ENCODE measurements around the gene PAX3. TPM values are rescaled to one million over a fixed set of nuclear protein-coding genes. Genes with fewer than 3 reads are reported as not detected.

PAX3 gene
- total and polyA plus RNA-seq, 2 of the 13 experiments (the other 11 are each of a cell fraction or from before 2014, with no cell fraction given): 0.07 TPM; not detected in 1

DNA sequence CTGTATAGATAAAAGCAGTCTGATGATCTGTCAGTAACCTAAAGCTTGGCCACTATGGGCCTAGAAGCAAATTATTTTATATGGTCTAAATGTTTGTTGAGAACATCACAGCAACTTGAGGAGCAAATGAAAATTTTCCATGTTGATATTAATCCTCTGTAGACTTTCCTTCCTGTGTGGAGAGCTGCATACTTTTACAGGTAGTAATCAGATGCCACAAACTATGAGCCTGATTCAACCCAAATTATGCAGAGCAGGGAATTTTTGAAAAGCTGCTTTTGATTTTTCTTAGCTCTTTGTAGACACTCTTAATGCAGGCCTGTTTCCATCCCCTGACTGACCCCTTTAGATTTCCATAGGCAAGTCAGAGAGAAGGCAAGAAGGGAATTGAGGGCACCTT lies 17.3 kb downstream of the PAX3 start:
- Histone ChIP-seq H3K27me3 (ENCODE audit: control insufficient read depth in 1 of 2, insufficient read depth in 2 of 2, low read length in 2 of 2) (peaks cover 0 to 11% of the 10 kb centered on the region in 2 experiments; a peak in 3 of 5 replicates), H3K9ac (ENCODE audit: insufficient read depth, low read depth, low read length) (no peak overlapping the region), H3K79me2 (ENCODE audit: insufficient read depth, low read length) (no peaks in the 10 kb centered on the region), H3K9me3 (ENCODE audit: low read length) (no peaks in the 10 kb centered on the region), H4K20me1 (ENCODE audit: insufficient read depth, low read length) (no peaks in the 10 kb centered on the region), H3K4me1 (ENCODE audit: insufficient read depth, low read length) (no peaks in the 10 kb centered on the region), H3K4me2 (ENCODE audit: low read depth, low read length) (no peak overlapping the region), H3K4me3 (replicated peaks in 1 of 3; ENCODE audit: insufficient read depth in 1 of 3, low read depth in 2 of 3, low read length in 3 of 3) (no peak overlapping the region), H2AFZ (ENCODE audit: low read length) (no peak overlapping the region), H3K36me3 (replicated peaks in 1 of 2; ENCODE audit: control insufficient read depth in 1 of 2, insufficient read depth in 2 of 2, low read length in 2 of 2) (no peaks in the 10 kb centered on the region), H3K27ac (ENCODE audit: extremely low read length, insufficient read depth, low read length) (no peak overlapping the region)
- FAIRE-seq (no peak), ATAC-seq (no peak), DNase-seq (ENCODE audit: low spot score) (no peak)
- in situ Hi-C loops (cut with HindIII; ENCODE audit: extremely low pct_ligation_motif_present, low pct_unique_long_range_greater_than_20kb) (no loop called here), intact Hi-C loops (cut with micrococcal nuclease; ENCODE audit: unreplicated experiment) (no loop called here)
- TF ChIP-seq ZNF430 (CRISPR knock-in tag; IDR thresholded peaks at IDR 0.05): no peak
- TF ChIP-seq, protein P1, sequence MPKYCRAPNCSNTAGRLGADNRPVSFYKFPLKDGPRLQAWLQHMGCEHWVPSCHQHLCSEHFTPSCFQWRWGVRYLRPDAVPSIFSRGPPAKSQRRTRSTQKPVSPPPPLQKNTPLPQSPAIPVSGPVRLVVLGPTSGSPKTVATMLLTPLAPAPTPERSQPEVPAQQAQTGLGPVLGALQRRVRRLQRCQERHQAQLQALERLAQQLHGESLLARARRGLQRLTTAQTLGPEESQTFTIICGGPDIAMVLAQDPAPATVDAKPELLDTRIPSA (CRISPR knock-in tag; IDR thresholded peaks at IDR 0.05; ENCODE audit: borderline replicate concordance): no peak
- TF ChIP-seq ATAD3A (CRISPR knock-in tag; IDR thresholded peaks at IDR 0.05): no peak
- no peak for TF ChIP-seq ZNF556 (CRISPR knock-in tag; IDR thresholded peaks at IDR 0.05; ENCODE audit: borderline replicate concordance)
- TF ChIP-seq, protein P2, sequence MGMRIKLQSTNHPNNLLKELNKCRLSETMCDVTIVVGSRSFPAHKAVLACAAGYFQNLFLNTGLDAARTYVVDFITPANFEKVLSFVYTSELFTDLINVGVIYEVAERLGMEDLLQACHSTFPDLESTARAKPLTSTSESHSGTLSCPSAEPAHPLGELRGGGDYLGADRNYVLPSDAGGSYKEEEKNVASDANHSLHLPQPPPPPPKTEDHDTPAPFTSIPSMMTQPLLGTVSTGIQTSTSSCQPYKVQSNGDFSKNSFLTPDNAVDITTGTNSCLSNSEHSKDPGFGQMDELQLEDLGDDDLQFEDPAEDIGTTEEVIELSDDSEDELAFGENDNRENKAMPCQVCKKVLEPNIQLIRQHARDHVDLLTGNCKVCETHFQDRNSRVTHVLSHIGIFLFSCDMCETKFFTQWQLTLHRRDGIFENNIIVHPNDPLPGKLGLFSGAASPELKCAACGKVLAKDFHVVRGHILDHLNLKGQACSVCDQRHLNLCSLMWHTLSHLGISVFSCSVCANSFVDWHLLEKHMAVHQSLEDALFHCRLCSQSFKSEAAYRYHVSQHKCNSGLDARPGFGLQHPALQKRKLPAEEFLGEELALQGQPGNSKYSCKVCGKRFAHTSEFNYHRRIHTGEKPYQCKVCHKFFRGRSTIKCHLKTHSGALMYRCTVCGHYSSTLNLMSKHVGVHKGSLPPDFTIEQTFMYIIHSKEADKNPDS (CRISPR knock-in tag; IDR thresholded peaks at IDR 0.05): no peak
- POLR2A ChIA-PET: no interaction called here
- BruUV-seq (replicated peaks): no TSS peak
- CTCF ChIA-PET (ENCODE audit: low intra/inter-chr PET ratio, low total read pairs): no interaction called here

DNA sequence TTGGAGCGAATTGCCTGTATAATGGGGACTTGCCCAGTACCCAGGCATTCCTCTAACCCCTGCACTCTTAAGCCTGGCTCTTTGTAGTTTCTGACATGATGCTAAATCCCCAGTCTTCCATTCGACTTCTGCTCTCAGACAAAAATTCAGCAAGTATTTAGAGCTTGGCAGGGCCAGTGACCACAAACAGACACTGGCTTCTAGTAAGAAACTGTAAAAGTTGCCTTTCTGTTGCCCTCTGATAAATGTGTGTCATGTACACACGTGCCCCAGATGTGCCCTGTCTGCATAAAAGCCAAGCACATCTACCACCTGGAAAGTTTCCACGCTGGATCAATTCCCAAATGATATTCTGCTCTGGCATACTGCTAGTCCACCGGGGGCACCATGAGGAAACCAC lies 18.0 kb downstream of the PAX3 start:
- no TSS peak for BruUV-seq (replicated peaks)
- Histone ChIP-seq H3K79me2 (ENCODE audit: insufficient read depth, low read length) (no peaks in the 10 kb centered on the region), H3K9me3 (ENCODE audit: low read length) (no peaks in the 10 kb centered on the region), H3K27me3 (ENCODE audit: control insufficient read depth in 1 of 2, insufficient read depth in 2 of 2, low read length in 2 of 2) (peaks cover 0 to 18% of the 10 kb centered on the region in 2 experiments; a peak in 3 of 5 replicates), H3K4me2 (ENCODE audit: low read depth, low read length) (no peak overlapping the region), H4K20me1 (ENCODE audit: insufficient read depth, low read length) (no peaks in the 10 kb centered on the region), H3K27ac (ENCODE audit: extremely low read length, insufficient read depth, low read length) (no peak overlapping the region), H3K4me3 (replicated peaks in 1 of 3; ENCODE audit: insufficient read depth in 1 of 3, low read depth in 2 of 3, low read length in 3 of 3) (no peak overlapping the region), H3K9ac (ENCODE audit: insufficient read depth, low read depth, low read length) (no peak overlapping the region), H3K36me3 (replicated peaks in 1 of 2; ENCODE audit: control insufficient read depth in 1 of 2, insufficient read depth in 2 of 2, low read length in 2 of 2) (no peaks in the 10 kb centered on the region), H2AFZ (ENCODE audit: low read length) (no peak overlapping the region), H3K4me1 (ENCODE audit: insufficient read depth, low read length) (no peaks in the 10 kb centered on the region)
- ChIA-PET POLR2A (no interaction called here), CTCF (ENCODE audit: low intra/inter-chr PET ratio, low total read pairs) (no interaction called here)
- ATAC-seq (no peak), DNase-seq (ENCODE audit: low spot score) (no peak), FAIRE-seq (no peak)
- intact Hi-C loops (cut with micrococcal nuclease; ENCODE audit: unreplicated experiment) (no loop called here), in situ Hi-C loops (cut with HindIII; ENCODE audit: extremely low pct_ligation_motif_present, low pct_unique_long_range_greater_than_20kb) (no loop called here)
- WGBS (ENCODE audit: low lambda C conversion rate): 1% methylated on average over 5 of the region's 5 CpGs
- TF ChIP-seq HIVEP1 (CRISPR knock-in tag; IDR thresholded peaks at IDR 0.05): no peak
- TF ChIP-seq, protein P3, sequence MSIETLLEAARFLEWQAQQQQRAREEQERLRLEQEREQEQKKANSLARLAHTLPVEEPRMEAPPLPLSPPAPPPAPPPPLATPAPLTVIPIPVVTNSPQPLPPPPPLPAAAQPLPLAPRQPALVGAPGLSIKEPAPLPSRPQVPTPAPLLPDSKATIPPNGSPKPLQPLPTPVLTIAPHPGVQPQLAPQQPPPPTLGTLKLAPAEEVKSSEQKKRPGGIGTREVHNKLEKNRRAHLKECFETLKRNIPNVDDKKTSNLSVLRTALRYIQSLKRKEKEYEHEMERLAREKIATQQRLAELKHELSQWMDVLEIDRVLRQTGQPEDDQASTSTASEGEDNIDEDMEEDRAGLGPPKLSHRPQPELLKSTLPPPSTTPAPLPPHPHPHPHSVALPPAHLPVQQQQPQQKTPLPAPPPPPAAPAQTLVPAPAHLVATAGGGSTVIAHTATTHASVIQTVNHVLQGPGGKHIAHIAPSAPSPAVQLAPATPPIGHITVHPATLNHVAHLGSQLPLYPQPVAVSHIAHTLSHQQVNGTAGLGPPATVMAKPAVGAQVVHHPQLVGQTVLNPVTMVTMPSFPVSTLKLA (IDR thresholded peaks at IDR 0.05): 0 out of 2 replicates have a peak, but pooled peaks have one; percentile 5
